ENCODE data around the gene TPBG.
"Not testable (repeated sequence)": the region's sequence is repeated elsewhere in the genome, so short reads cannot be mapped to it uniquely, and the experiment has no call there.

Gene TPBG

DNA sequence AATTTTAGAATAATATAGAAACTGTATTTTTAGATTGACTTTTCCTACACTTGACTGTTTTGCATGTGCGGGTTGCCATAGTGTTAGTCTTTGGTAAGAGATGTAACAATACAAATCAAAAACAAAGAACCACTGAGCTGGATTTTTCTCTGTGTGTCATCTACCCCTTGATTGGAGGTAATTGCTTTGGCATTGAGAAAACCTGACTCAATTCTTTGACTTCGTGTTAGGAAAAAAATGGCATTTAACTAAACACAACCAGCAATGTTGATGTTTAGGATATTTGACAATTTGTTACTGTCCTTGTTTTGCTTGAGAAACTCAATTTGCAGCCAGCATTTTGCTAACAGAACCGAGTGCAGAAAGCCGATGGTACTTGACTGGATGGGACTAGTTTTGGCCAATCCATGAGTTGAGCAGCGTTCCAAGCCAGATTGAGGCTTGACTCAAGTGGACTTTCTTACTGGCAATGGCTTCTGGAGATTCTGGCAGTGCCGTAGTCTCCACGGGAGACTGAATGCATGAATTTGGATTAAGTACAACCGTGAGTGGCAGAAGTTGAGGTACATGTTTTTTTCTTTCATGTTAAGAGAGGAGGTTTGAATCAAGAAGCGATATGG, 17.1 kb downstream of the TPBG start:
- no peak for DNase-seq

GRCh38 chr6:82381278-82381677, 17.7 kb downstream of the TPBG start:
- no peak for DNase-seq

GRCh38 chr6:82385102-82385501, 21.5 kb downstream of the TPBG start:
- DNase-seq = no peak

GRCh38 chr6:82385546-82385945, 21.9 kb downstream of the TPBG start:
- DNase-seq = no peak

- no peak for DNase-seq
Observed at GRCh38 chr6:82385961-82386360, 22.3 kb downstream of the TPBG start.

DNA sequence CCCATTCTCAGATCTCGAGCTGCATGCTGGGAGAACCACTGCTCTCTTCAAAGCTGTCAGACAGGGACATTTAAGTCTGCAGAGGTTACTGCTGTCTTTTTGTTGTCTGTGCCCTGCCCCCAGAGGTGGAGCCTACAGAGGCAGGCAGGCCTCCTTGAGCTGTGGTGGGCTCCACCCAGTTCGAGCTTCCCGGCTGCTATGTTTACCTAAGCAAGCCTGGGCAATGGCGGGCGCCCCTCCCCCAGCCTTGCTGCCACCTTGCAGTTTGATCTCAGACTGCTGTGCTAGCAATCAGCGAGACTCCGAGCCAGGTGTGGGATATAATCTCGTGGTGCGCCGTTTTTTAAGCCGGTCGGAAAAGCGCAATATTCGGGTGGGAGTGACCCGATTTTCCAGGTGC, 31.2 kb downstream of the TPBG start:
- not testable (repeated sequence) for DNase-seq

- no peak for DNase-seq
Observed at GRCh38 chr6:82396964-82397751, 33.5 kb downstream of the TPBG start.

DNA sequence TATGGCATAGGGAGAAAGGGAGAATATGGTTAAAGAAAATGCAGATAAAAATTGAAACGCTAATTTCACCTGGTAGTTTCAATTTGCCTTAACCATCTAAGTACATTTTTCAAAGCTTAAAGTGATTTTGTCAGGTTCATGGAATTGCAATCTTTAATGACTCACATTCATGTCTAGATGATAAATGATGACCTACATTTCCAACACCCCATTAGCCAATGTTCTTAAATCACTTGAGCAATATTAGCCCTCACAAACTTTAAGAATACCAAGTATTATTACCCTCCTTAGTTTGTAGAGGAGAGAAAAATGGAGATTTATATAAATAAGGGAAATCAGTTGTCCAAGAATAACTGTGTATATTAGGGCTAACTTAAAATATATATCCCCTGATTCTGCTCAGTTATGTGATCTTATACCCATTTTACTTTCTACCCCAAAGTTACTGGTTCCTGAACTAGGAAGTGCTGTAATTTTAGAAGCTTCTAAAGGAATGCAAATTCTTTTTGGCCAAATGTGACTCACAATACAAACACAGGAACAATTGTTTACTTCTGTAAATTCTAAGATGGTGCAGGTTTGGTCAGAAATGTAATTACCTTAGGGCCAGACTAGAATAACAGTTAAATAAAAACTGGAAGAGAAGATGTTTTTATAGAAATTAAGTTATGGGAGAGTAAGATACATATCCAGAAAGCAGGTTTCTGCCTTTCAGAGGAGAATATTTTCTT, 34.5 kb downstream of the TPBG start:
- no peak for DNase-seq

DNA sequence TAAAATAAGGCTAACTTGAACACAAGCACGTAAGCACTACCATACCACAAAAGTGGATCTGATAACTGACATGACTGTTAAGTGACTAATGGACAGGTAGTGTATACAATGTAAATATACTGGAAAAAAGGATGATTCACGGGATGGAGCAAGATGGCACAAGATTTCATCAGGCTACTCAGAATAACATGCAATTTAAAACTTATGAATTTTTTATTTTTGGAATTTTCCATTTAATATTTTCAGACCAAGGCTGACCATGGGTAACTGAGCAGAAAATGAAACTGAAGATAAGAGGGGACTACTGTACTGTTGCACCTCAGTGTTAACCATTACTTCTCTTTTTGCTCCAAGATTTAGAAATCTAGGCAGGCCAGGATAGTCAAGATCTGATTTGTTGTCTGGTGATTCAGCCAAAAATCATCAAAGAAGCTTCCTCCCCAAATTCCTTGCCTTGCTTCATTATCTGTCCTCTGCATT, 45.4 kb downstream of the TPBG start:
- no peak for DNase-seq

DNA sequence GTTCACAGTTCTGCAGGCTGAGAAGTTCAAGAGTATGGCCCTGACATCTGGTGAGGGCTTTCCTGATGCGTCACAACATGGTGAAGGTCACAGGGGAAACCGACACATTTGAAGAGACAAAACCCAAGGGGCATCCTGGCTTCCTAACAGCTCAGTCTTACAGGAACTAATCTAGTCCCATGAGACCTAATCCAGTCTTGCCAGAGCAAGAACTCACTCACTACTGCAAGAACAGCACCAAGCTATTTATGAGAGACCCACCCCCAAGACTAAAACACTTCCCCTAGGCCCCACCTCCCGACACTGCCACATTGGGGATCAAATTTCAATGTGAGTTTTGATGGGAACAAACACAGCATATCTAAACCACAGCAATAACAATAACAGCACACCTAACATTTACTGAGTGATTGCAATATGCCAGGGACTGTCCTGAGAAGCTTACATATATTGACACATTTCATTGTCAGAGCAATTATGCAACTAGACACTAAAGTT, 46.6 kb downstream of the TPBG start:
- no peak for DNase-seq

- DNase-seq = no peak
Observed at GRCh38 chr6:82413868-82414267, 50.3 kb downstream of the TPBG start.

DNA sequence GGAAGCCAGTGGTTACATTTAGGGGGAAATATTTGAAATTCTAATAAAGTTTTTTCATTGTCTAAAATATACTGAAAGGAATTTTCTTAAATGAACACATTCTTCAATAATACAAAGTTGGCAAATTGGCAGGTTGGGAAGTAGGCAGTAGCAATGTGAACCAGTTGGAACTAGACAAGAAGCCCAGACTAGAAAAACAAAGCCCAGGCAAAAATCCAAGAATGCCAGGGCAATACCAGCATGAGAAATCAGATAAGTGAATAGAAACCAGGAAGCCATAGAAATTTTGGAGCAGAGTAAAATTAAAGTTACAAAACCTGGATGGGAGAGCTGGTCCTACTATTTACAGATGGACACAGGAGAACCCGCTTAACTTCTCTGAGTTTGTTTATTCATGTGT, 52.2 kb downstream of the TPBG start:
- DNase-seq = no peak

DNA sequence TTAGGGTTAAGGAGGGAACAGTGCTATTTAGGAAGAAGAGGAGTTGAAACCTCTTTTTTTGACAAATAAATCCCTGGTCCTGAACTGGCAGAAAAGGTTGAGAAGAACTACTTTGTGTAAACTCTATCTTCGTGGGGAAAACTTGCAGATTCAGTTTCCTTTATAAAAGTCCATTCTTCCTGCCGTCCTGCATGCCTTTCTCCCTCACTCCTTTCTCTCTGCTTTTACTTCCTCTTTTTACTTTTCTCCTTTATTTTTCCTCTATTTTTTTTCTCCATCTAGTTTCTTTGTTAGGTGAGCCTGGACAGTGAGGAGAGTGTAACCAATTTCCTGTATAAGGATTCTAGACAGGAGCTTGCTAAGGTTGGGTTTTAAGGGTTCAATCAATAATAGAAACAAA, 52.7 kb downstream of the TPBG start:
- DNase-seq = no peak
